ENCODE results near the gene TUBB4A.

TUBB4A gene

GRCh38 chr19:6452223-6452614, 49.9 kb downstream of the TUBB4A start:
- no peak for ATAC-seq (ENCODE audit: insufficient read depth, low read depth)
- TF ChIP-seq EZH2 (IDR thresholded peaks at IDR 0.05; ENCODE audit: borderline replicate concordance, low read depth, low read length, severe bottlenecking) (no peak), CTCF (IDR thresholded peaks at IDR 0.05; ENCODE audit: borderline replicate concordance, extremely low read depth, low read length, poor library complexity, severe bottlenecking) (no peak)
- peaks cover 36% of the 10 kb centered on the region for H3K36me3 ChIP-seq (ENCODE audit: insufficient read depth, low read length)

GRCh38 chr19:6451583-6452222, 50.4 kb downstream of the TUBB4A start:
- Histone ChIP-seq H3K36me3 (ENCODE audit: insufficient read depth, low read length) (peaks cover 36% of the 10 kb centered on the region), H3K27ac (ENCODE audit: low read length) (no peak overlapping the region), H3K4me2 (ENCODE audit: insufficient read depth, low read length) (no peak overlapping the region), H4K20me1 (ENCODE audit: insufficient read depth, low read length) (no peaks in the 10 kb centered on the region), H3K9ac (ENCODE audit: low read depth, low read length) (no peak overlapping the region), H2AFZ (ENCODE audit: low read depth, low read length) (no peak overlapping the region), H3K9me3 (ENCODE audit: insufficient read depth, low read length, severe bottlenecking) (peaks cover 16% of the 10 kb centered on the region), H3K79me2 (ENCODE audit: insufficient read depth, low read length) (no peaks in the 10 kb centered on the region), H3K4me1 (ENCODE audit: insufficient read depth, low read length) (no peaks in the 10 kb centered on the region), H3K4me3 (ENCODE audit: low read depth in 1 of 2, low read length in 2 of 2) (no peak overlapping the region), H3K27me3 (ENCODE audit: insufficient read depth, low read length, poor library complexity) (no peaks in the 10 kb centered on the region)
- ATAC-seq (ENCODE audit: insufficient read depth, low read depth) (no peak), DNase-seq (no peak)
- TF ChIP-seq CTCF (IDR thresholded peaks at IDR 0.05; ENCODE audit: borderline replicate concordance, extremely low read depth, low read length, poor library complexity, severe bottlenecking), result no peak
- TF ChIP-seq EZH2 (IDR thresholded peaks at IDR 0.05; ENCODE audit: borderline replicate concordance, low read depth, low read length, severe bottlenecking), result no peak

More at GRCh38 chr19:6452223-6452614, 49.9 kb downstream of the TUBB4A start:
- no peaks in the 10 kb centered on the region for H3K79me2 ChIP-seq (ENCODE audit: insufficient read depth, low read length)
- H3K27me3 ChIP-seq (ENCODE audit: insufficient read depth, low read length, poor library complexity), result no peaks in the 10 kb centered on the region
- no peak overlapping the region for H2AFZ ChIP-seq (ENCODE audit: low read depth, low read length)
- no peak overlapping the region for H3K27ac ChIP-seq (ENCODE audit: low read length)
- H3K9ac ChIP-seq (ENCODE audit: low read depth, low read length), result no peak overlapping the region
- no peak for DNase-seq
- H3K4me1 ChIP-seq (ENCODE audit: insufficient read depth, low read length), result no peaks in the 10 kb centered on the region
- H3K4me2 ChIP-seq (ENCODE audit: insufficient read depth, low read length), result no peak overlapping the region
- no peak overlapping the region for H3K4me3 ChIP-seq (ENCODE audit: low read depth in 1 of 2, low read length in 2 of 2)
- peaks cover 16% of the 10 kb centered on the region for H3K9me3 ChIP-seq (ENCODE audit: insufficient read depth, low read length, severe bottlenecking)
- H4K20me1 ChIP-seq (ENCODE audit: insufficient read depth, low read length), result no peaks in the 10 kb centered on the region

GRCh38 chr19:6450166-6450565, 51.9 kb downstream of the TUBB4A start:
- H3K36me3 ChIP-seq (ENCODE audit: insufficient read depth, low read length), result peaks cover 32% of the 10 kb centered on the region

More at GRCh38 chr19:6450166-6450565, 51.9 kb downstream of the TUBB4A start:
- Histone ChIP-seq H3K79me2 (ENCODE audit: insufficient read depth, low read length) (no peaks in the 10 kb centered on the region), H3K9ac (ENCODE audit: low read depth, low read length) (no peak overlapping the region), H3K9me3 (ENCODE audit: insufficient read depth, low read length, severe bottlenecking) (peaks cover 16% of the 10 kb centered on the region), H3K4me3 (ENCODE audit: low read depth in 1 of 2, low read length in 2 of 2) (no peak overlapping the region), H3K27me3 (ENCODE audit: insufficient read depth, low read length, poor library complexity) (no peaks in the 10 kb centered on the region), H3K4me2 (ENCODE audit: insufficient read depth, low read length) (no peak overlapping the region), H4K20me1 (ENCODE audit: insufficient read depth, low read length) (no peaks in the 10 kb centered on the region), H3K27ac (ENCODE audit: low read length) (no peak overlapping the region), H2AFZ (ENCODE audit: low read depth, low read length) (no peak overlapping the region), H3K4me1 (ENCODE audit: insufficient read depth, low read length) (no peaks in the 10 kb centered on the region)
- no peak for ATAC-seq (ENCODE audit: insufficient read depth, low read depth)
- TF ChIP-seq CTCF (IDR thresholded peaks at IDR 0.05; ENCODE audit: borderline replicate concordance, extremely low read depth, low read length, poor library complexity, severe bottlenecking) (no peak), EZH2 (IDR thresholded peaks at IDR 0.05; ENCODE audit: borderline replicate concordance, low read depth, low read length, severe bottlenecking) (no peak)
- DNase-seq, result no peak

Data from DND-41 (cell line).